ENCODE measurements around the gene CASD1. TPM values are rescaled to one million over a fixed set of nuclear protein-coding genes. Genes with fewer than 3 reads are reported as not detected.

The CASD1 gene
- total RNA-seq, 1 experiment from 2014 or later, result 5.8 TPM

GRCh38 chr7:94466516-94466915 is 43.1 kb upstream of the CASD1 start:
- ATAC-seq, result no peak
- H2AFZ ChIP-seq (ENCODE audit: low read depth, low read length, poor library complexity, severe bottlenecking), result no peak overlapping the region
- no peaks in the 10 kb centered on the region for H3K9me2 ChIP-seq (ENCODE audit: insufficient read depth)
- no peaks in the 10 kb centered on the region for H3K79me2 ChIP-seq (ENCODE audit: insufficient read depth, low read length)
- no peak overlapping the region for H3K4me2 ChIP-seq (ENCODE audit: low read length)
- H3K9ac ChIP-seq (ENCODE audit: low read length), result no peak overlapping the region
- H3K27me3 ChIP-seq (ENCODE audit: insufficient read depth, low read length), result no peaks in the 10 kb centered on the region
- no peaks in the 10 kb centered on the region for H3K4me1 ChIP-seq (ENCODE audit: control insufficient read depth in 1 of 2, insufficient read depth in 2 of 2, low read length in 2 of 2)
- no peak for DNase-seq (ENCODE audit: low read depth, low spot score)
- no peaks in the 10 kb centered on the region for H3K36me3 ChIP-seq (ENCODE audit: control insufficient read depth in 1 of 2, insufficient read depth in 2 of 2, low read length in 2 of 2)
- ChIA-PET POLR2A (no interaction called here), CTCF (no interaction called here), RAD21 (ENCODE audit: low non-redundant PET in 1 of 2, low total read pairs in 2 of 2, uncharacterized antibody in 2 of 2, unreplicated experiment in 2 of 2) (no interaction called here)
- TF ChIP-seq ATF3 (IDR thresholded peaks at IDR 0.05), result no peak
- no peak for TF ChIP-seq SP1 (IDR thresholded peaks at IDR 0.05; ENCODE audit: low read depth)
- TF ChIP-seq SRF (IDR thresholded peaks at IDR 0.05; ENCODE audit: low read depth), result no peak
- no peak for TF ChIP-seq SIN3A (IDR thresholded peaks at IDR 0.05; ENCODE audit: low read depth)
- TF ChIP-seq YY1 (IDR thresholded peaks at IDR 0.05; ENCODE audit: extremely low read depth, insufficient replicate concordance, low read depth, low read length), result no peak
- TF ChIP-seq CBX3 (IDR thresholded peaks at IDR 0.05; ENCODE audit: low read depth), result no peak
- TF ChIP-seq FOSL1 (IDR thresholded peaks at IDR 0.05; ENCODE audit: low read depth), result no peak
- TF ChIP-seq REST (IDR thresholded peaks at IDR 0.05; ENCODE audit: low read depth), result no peak
- TF ChIP-seq CTCF (IDR thresholded peaks at IDR 0.05 in 2 of 3, conservative IDR thresholded peaks at IDR 0.05 in 1 of 3; ENCODE audit: borderline replicate concordance in 1 of 3, insufficient read depth in 1 of 3, low read depth in 2 of 3, low read length in 2 of 3), result no peak
- intact Hi-C loops (cut with micrococcal nuclease), result no loop called here
- BruUV-seq (replicated peaks), result no TSS peak
- H3K4me3 ChIP-seq (replicated peaks in 1 of 2; ENCODE audit: low read depth in 1 of 2, low read length in 2 of 2), result no peak overlapping the region
- H3K27ac ChIP-seq (ENCODE audit: low read depth, low read length), result no peak overlapping the region
- H4K20me1 ChIP-seq (ENCODE audit: insufficient read depth), result no peaks in the 10 kb centered on the region
- H3K9me3 ChIP-seq (ENCODE audit: control insufficient read depth in 1 of 2, insufficient read depth in 1 of 2, low read depth in 1 of 2, low read length in 2 of 2), result no peaks in the 10 kb centered on the region
